HG02678 (cell line): ENCODE results near the gene DYNC2I2.

Source experiments
- ATAC-seq: cut with Tn5 transposase; IDR thresholded peaks from one replicate; pipeline ENCODE4 v1.9.1; 2021; ENCODE audit warnings: mild to moderate bottlenecking, moderate library complexity; ENCODE audit not compliant: unreplicated experiment

Gene DYNC2I2

DNA sequence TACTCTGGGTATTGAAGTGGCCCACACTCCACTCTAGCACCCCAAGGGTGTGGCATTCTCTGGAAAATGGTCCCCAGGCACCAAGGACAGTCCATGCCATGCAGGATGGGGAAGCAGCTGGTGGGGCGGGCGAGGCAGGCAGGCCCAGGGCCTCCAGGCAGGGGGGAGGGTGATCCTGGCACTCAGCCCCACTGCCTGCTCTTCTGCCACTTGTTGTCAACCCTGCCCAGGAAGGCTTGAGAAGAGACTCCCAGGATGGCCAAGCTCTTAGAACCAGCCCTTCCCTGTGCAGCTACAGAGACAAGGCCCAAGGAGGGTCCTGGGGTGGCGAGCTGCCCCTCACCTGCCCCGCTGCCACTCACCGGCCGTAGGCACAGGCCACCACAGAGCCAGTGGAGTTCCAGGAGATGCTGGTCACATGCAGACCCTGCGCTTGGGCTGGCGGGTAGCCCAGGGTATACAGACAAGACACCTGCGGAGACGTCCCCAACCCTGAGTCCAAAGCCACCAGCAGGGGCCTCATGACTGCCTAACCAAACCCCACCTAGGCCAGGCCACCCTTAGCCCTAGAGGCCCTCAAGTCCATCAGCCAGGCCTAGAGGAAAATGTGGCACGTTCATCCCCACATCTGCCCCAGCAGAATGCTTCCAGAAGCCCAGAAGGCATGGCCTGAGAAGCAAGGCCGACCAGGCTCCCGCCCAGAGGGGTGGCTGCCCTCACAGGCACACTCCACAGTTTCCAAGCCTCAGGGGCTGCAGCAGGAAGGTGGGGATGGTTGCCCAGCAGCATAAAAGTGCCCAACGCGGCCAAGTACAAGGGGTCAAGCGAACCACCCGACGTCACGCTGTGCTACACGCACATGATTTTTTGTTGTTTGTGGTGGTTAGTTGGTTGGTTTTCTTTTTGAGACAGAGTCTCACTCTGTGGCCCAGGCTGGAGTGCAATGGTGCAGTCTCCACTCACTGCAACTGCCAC is 19.8 kb downstream of the DYNC2I2 start:
- ATAC-seq = no peak

DNA sequence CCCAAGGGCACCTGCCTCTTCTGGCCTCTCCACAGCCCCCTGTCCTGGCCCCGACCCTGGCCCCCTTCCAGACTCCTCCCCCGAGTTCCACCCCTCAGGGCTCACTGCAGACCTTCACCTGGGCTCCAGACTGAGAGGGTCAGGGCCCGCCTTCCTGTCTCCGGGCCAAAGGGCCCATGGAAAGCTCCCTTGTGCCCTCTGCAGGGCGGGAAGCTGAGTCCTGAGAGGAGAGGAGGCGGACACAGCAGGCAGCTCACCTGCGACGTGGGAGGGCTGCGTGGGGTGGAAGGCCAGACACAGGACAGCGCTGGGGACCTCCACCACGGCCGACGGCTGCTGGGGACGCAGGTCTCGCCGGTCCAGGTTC is 20.6 kb downstream of the DYNC2I2 start:
- ATAC-seq = no peak

DNA sequence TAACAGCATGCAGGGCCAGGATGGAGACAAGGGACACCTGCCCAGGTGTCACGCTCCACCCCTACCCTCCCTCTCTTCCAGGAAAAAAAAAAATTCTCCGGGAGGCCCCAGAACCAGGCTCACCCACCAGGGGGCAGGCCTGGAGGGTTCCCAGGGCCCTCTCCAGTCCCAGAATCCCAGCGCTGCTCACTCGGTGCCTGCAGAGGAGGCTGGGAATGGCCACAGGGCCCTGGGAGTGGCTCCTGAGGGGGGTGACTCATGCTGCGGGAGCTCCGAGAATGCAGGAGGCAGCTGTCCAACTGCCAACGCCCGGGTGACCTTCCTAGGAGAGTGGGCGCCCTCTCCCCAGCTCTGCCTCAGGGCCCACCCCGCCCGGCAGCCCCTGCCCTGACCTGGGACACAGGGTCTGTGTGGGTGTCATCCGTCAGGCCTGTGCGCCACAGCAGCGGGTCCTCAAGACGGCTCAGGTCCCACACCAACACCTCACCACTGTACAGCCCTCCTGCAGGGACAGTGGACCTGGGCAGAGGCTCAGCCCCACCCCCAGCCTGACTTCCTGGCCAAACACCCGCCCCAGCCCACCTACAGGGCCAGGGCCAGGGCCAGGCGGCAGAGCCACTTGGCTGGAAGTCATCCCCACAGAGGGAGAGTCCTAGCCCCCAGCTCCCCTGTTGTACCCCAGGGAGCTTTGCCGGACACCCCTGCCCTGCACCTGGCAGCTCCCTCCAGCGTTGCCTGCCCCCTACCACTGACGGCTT is 21.2 kb downstream of the DYNC2I2 start:
- ATAC-seq = no peak

DNA sequence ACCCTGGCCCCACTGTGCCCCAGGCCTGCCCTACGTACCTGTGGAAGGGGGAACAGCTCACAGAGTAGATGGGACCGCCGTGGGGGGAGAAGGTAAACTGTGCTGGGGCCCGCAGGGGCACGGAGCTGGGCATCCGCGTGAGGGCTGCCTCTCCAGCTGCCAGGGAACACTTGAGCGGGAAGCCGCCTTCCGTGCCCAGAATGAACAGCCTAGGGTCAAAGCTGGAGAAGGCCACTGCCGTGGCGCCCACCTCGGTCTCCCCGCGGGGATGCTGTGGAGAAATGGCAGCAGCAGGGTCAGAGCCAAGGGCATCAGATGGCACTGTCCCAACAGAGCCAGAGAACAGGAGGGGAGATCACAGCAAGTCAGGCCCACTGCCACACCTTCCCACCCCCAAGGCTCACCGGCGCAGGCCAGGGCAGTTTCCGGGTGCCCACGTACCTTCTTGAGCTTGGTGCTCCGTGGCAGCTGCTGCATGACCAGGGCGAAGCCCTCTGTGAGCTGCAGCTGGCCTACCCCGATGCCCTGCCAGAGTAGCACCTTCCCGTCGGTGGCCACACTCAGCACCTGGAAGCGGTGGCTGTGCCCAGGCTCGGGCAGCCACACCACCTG is 21.9 kb downstream of the DYNC2I2 start:
- ATAC-seq = no peak

DNA sequence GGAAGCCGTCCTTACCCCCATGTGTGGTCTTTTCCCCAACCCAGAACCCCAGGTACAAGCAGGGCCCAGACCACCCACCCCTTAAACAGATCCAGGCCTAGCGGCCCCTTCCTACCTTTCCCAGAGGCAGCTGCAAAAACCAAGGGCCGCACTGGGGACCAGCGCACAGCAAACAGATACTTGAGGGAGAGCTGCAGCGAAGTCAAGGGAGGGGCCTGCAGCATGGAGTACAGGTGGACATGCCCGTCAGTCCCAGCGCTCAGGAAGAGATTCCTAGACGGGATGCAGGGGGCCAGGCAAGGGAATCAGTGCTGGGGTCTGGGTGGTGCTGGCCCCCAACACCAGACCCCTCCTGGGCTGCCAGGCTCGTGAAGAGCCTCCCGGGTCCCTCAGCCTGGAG is 22.5 kb downstream of the DYNC2I2 start:
- no peak for ATAC-seq

DNA sequence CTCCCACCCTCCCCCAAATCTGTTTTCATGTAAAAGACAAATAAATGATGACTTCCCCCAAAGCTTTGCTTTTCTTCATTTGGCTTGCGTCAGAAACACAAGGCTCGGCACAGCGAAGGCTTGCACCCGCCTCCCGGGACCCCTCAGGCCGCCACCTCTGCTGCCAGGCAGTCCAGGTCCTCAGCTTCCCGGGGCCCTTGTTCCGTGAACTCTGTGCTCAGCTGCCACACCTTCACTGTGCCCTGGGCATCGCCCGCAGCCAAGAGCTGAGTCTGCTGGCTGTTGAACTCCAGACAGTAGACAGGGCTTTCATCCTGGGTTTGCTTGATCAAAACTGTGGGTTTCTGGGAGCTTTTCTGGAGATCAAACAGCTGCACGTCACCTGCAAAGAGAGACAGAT is 23.0 kb downstream of the DYNC2I2 start:
- no peak for ATAC-seq

DNA sequence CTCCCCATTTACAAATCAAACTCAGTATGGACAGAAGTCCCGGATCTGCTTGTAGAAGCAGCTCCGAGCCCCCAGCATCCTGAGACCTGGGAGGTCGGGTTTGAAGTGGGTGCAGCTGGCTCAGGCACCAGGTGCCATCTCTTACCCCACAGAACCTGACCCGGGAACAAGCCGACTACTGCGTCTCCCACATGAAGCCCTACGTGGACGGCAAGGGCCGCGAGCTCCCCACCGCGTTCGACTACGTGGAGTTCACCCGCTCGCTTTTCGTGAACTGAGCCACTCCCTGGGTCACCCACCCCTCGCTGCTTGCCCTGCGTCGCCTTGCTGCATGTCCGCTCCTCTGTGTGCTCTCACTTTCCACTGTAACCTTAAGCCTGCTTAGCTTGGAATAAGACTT is 23.6 kb downstream of the DYNC2I2 start:
- no peak for ATAC-seq

DNA sequence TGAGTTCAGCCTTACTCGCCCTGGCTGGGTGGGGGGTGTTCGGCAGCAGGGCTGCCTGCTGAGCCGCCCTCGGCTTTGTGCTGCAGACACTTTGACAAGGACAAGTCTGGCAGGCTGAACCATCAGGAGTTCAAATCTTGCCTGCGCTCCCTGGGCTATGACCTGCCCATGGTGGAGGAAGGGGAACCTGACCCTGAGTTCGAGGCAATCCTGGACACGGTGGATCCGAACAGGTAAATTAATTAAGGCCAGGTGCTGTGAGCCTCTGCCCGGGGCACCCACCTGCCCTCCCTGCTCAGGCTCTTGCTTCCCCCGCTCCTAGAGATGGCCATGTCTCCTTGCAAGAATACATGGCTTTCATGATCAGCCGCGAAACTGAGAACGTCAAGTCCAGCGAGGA is 24.2 kb downstream of the DYNC2I2 start:
- no peak for ATAC-seq

DNA sequence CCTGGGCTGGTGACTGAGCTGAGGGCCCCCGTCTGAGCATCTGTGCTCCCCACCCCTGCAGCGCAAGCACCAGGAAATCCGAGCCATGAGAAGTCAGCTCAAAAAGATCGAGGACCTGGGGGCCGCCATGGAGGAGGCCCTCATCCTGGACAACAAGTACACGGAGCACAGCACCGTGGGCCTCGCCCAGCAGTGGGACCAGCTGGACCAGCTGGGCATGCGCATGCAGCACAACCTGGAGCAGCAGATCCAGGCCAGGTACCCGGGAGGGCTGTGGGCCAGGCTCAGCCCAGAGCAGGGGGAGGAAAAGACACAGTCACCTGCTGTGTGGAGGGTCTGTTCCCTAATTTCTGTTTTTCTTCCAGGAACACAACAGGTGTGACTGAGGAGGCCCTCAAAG is 24.6 kb downstream of the DYNC2I2 start:
- ATAC-seq = no peak

DNA sequence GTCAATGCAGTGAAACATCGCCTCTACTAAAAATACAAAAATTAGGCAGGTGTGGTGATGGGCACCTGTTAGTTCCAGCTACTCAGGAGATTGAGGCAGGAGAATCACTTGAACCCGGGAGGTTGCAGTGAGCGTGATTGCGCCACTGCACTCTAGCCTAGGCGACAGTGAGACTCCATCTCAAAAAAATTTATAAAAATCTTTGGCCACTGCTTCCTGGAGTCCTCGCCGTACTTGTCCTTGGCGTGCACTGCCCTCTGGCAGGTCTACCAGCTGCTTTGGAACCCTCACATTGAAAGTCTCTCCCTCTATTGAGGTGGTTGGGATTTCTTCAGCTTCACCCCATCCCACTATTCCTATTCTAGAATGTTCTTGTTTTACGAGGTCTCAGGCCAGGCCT is 25.0 kb downstream of the DYNC2I2 start:
- no peak for ATAC-seq

DNA sequence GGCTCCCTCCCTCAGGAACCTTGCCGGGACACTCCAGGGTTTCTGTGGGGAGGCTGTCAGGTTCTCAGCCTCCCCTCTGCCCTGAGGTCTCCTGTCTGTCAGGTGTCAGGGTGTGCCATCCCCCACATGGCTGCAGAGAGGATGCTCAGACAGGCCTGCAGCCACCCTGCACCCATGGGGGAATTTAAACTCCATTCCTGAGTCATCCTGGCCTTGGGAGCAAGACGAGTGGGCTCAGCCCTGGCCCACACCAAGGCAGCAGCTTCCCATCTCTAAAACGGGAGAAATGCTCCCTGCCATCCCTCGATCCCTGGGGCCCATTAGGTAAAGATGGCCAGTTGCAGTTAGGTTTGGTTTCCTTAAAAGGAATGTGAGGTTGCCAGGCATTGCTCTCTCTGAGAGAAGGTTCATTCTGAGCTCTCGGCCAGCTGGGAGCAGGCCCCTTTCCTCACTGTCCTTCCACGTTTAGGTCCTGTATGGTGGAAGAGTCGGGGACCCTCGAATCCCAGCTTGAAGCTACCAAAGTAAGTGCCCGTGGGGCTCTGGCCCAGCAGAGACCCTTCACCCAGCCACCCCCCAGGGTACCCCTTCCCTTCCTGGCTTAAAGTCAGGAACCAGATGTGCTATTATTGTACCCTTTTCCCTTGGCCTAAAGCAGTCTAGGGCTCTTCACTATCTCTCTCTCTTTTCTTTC is 26.6 kb downstream of the DYNC2I2 start:
- ATAC-seq = no peak

DNA sequence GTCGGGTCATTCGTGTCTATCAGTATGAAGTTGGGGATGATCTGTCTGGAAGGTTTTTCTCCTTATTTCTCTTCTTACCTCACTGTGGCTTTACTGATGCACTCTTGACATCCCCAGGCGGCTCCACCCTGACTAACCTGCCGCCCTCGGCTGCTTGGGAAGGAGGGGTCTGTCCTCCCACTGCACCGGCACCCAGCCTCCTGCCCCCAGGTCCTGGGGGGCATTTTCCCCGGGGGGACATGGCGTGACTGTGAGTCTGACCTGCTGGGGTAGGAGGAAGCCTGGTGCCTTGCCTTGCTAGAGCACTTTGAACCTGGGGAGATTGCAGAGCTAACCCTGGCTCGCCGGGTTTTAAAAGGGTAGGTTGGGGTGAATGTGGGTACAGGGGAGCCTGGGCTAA is 27.5 kb downstream of the DYNC2I2 start:
- no peak for ATAC-seq

DNA sequence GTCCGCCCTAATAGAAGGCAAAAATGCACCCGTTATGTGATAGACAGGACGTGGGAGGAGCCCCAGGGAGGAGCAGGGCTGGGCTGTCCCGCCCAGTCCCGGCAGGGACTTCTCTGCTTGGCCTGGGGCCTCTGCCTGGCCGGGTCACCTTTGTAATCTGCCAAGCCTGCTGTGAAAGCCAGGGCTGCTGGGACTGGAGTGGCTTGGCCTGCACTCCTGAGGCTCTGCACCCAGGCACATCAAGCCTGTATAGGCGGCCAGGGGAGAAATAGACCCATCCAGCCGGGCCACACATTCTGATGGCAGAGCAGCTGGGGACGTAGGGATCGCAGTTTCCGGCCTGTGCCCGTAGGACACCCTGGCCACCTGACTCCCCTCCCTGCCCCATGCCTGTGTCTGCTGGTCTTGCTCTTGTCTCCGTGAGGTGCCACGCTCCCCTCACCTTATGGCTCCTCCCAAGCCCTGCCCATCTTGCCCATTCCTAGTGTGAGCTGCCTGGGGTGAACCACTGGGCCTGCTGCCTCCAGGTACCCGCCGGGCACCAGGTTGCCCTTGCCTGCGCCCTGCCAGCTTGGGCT is 28.1 kb downstream of the DYNC2I2 start:
- ATAC-seq = no peak

DNA sequence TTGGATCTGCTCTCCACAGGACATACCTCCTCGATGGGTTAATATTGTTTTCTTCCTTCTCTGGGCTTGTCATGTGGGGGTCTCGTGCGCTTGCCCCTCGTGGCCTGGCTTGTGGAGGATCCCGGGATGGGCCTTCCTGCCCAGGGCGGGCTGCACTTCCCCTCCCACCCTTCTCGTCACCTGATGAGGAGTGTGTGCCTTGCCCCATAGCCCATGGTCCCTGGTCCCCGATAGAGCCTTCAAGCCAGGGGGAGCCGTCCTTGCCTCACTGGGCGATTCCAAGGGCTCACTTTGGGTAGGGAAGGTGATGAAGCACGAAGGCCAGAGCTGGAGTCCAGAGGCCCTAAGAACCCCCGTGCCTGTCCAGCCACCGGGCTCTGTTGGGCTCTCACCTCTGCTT is 28.7 kb downstream of the DYNC2I2 start:
- no peak for ATAC-seq

DNA sequence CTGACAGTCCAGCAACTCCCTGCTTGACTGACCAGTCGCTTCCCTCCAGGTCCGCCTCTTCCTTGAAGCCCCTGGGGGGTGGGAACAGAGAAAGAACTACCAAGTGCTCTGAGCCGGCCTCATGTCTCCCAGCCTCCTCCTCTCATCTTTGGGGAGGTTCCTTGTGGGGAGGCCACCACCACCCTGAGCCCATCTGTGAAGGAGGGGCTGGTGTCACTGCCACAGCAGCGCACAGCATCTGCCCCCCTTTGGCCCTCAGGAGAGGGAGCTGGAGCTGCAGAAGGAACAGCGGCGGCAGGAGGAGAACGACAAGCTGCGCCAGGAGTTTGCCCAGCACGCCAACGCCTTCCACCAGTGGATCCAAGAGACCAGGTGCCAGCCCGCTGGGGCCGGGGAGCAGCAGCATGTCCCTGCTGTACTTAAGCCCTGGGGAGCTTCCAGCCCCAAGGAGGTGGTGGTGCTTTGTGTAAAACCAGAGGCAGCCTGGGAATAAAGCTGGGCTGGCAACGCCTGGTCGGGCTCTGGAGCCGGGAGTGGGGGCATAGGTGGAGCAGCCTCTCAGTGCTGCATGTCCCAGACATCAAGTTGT is 29.4 kb downstream of the DYNC2I2 start:
- no peak for ATAC-seq

DNA sequence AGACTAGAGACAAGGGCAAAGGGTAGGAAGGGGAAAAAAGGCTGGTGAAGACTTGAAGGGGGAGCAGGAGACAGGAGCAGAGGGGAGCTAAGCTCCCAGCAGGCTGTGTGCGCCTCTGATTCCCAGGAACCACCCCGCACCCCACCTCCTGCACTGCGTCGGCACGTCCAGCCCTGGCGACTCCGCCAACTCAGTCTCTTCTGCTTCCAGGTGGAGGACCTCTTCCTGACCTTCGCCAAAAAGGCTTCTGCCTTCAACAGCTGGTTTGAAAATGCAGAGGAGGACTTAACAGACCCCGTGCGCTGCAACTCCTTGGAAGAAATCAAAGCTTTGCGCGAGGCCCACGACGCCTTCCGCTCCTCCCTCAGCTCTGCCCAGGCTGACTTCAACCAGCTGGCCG is 30.5 kb downstream of the DYNC2I2 start:
- no peak for ATAC-seq

DNA sequence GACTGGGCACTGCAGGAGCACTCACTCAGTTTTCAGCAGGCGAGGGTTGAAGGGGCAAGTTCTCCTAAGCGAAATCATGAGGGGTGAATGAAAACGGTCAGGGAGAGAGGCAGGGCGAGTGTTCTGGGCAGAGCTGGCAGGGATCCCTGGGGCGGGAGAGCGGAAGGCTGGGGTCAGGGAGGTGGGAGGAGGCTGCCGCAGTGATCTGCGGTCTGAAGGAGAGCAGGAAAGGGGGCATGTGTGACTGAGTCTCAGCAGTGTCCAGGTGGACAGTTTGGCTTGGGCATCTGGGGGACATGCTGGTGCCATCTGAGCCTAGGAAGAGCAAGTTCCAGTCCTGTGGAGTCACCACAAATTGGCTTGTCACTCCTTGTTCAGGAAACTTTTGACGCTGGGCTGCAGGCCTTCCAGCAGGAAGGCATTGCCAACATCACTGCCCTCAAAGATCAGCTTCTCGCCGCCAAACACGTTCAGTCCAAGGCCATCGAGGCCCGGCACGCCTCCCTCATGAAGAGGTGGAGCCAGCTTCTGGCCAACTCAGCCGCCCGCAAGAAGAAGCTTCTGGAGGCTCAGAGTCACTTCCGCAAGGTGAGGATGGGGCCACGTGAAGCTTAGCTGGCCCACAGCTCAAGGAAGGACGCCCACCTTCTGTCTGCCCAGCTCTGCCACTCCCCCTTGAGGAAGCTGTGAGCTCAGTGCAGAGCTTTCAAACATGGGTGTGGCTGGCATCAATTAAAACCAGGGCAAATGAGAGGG is 31.1 kb downstream of the DYNC2I2 start:
- ATAC-seq = no peak

DNA sequence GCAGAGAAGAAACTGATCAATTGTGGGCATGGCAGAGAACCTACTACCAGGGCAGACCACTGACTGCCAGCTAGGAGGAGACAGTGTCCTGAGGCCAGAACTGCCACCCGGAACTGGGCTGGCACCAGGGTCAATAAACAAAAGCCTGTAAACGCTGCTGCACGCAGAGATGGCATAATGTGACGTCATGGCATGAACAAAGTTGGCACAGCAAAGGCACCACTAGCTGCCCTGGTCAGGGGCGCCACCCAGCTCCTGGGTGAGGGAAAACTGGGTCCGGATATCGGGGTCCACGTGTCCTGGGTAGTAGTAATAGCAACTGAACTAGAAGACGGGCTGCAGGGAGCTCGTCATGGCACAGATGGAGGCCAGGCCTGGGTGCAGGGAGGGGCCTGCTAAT is 32.1 kb downstream of the DYNC2I2 start:
- ATAC-seq = no peak

DNA sequence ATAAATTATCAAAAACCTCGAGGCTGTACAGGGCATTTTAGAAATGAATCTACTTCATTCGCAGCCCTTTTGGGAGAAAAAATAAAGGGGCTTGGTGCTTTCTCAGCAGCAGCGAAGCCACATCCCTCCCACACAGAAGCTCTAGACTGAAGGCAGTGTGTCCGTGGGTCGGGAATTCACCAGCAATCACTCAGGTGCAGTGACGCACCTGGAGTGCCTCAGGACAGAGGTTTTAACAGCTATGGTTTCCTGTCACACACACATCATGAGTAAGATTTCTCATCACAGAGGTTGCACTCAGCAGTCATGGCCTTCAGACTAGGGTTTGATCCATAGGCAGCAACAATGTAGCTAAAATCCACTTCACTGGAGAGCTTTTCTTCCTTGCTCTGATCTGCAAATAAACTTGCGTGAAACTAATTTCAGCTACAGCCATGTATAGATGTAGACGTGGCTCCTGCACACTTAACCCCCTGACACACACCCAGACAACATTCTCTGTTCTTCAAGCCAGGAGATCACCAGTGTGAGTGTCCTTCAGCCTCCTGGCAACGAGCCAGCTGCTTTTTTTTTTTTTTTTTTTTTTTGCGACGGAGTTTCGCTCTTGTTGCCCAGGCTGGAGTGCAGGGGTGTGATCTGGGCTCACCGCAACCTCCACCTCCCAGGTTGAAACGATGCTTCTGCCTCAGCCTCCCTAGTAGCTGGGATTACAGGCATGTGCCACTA is 34.8 kb downstream of the DYNC2I2 start:
- ATAC-seq = no peak
